DMS153 treated with DMSO at 0.1 percent for 48 hours (cell line): ENCODE measurements around the gene PPP2R3B.
"Not testable (repeated sequence)": the region's sequence is repeated elsewhere in the genome, so short reads cannot be mapped to it uniquely, and the experiment has no call there.

Experiments used
- DNase-seq: peaks from one replicate; lab custom pipeline; 2025; ENCODE audit not compliant: unreplicated experiment; lab: John Stamatoyannopoulos, UW

The PPP2R3B gene

GRCh38 chrX:405149-405548 lies 18.4 kb upstream of the PPP2R3B start:
- DNase-seq: no peak

- no peak for DNase-seq
These were observed 17.9 kb upstream of the PPP2R3B start for GRCh38 chrX:404656-405055.

- no peak for DNase-seq
These were observed 16.1 kb upstream of the PPP2R3B start for GRCh38 chrX:402857-403256.

- no peak for DNase-seq
These were observed 13.6 kb upstream of the PPP2R3B start for GRCh38 chrX:400258-400657.

GRCh38 chrX:397575-397974 lies 10.9 kb upstream of the PPP2R3B start:
- no peak for DNase-seq

- no peak for DNase-seq
These were observed 8.1 kb upstream of the PPP2R3B start for GRCh38 chrX:394830-395229.

GRCh38 chrX:392575-392846 lies 5.8 kb upstream of the PPP2R3B start:
- DNase-seq: no peak

GRCh38 chrX:391717-392574 lies 5.2 kb upstream of the PPP2R3B start:
- DNase-seq: no peak

GRCh38 chrX:390459-390858 lies 3.8 kb upstream of the PPP2R3B start:
- DNase-seq: no peak

- no peak for DNase-seq
These were observed 2.3 kb upstream of the PPP2R3B start for GRCh38 chrX:389021-389441.

GRCh38 chrX:387729-388128 lies 1.0 kb upstream of the PPP2R3B start:
- DNase-seq: no peak

- no peak for DNase-seq
These were observed 404 bp downstream of the PPP2R3B start for GRCh38 chrX:386239-386767.

- not testable (repeated sequence) for DNase-seq
These were observed 971 bp downstream of the PPP2R3B start for GRCh38 chrX:385736-386135.

- no peak for DNase-seq
These were observed 1.8 kb downstream of the PPP2R3B start for GRCh38 chrX:384861-385260.

GRCh38 chrX:378443-378842 lies 8.3 kb downstream of the PPP2R3B start:
- no peak for DNase-seq

GRCh38 chrX:376206-376605 lies 10.5 kb downstream of the PPP2R3B start:
- DNase-seq: not testable (repeated sequence)

GRCh38 chrX:375181-376036 lies 11.3 kb downstream of the PPP2R3B start:
- DNase-seq: no peak

GRCh38 chrX:374596-374995 lies 12.1 kb downstream of the PPP2R3B start:
- no peak for DNase-seq

GRCh38 chrX:373641-374471 lies 12.9 kb downstream of the PPP2R3B start:
- no peak for DNase-seq

GRCh38 chrX:372856-373640 lies 13.7 kb downstream of the PPP2R3B start:
- DNase-seq: no peak
